ENCODE results near the gene CLEC18A. TPM values are rescaled to one million over a fixed set of nuclear protein-coding genes. Genes with fewer than 3 reads are reported as not detected.
"Not testable (repeated sequence)": the region's sequence is repeated elsewhere in the genome, so short reads cannot be mapped to it uniquely, and the experiment has no call there.

The CLEC18A gene
- total RNA-seq, 1 experiment from 2014 or later, result 0.12 TPM

DNA sequence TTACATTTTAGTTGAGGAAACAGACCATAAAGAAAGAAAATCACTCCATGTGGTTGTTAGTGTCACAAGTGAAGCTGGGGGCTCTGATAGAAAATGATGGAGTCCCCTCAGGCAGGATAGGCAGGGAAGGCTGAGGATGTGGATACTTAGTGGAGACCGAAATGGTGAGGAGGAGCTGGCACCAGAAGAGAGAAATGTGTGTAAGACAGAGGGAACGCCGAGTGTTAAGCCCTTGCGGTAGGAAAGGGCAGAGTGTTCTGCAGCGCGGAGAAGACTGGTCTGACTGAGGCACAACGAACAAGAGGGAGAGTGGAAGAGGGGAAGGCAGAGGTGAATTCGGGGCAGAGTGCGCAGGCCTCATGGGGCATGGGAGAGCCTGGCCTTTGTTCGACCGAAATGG, 61.2 kb downstream of the CLEC18A start:
- not testable (repeated sequence) for H3K4me3 ChIP-seq; H3K27ac ChIP-seq; DNase-seq; H3K36me3 ChIP-seq; H3K27me3 ChIP-seq; H3K4me1 ChIP-seq; H3K9me3 ChIP-seq (replicated peaks)

DNA sequence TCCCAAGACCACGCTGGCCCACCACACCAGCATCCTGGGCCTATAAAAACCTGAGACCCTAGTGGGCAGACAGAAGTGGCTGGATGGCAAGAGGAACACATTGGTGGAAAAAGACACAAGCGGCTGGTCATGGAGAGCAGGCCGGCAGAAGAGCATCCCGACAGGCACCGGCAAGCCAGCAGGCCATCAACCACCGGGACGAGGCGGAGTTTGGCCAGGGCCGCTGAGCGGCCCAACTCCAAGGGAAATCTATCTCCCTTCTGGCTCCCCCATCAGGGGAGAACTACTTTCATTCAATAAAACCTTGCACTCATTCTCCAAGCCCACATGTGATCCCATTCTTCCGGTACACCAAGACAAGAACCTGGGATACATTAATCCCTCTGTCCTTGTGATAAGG, 61.8 kb downstream of the CLEC18A start:
- DNase-seq; H3K27ac ChIP-seq; H3K27me3 ChIP-seq; H3K4me1 ChIP-seq; H3K36me3 ChIP-seq; H3K9me3 ChIP-seq (replicated peaks); H3K4me3 ChIP-seq: not testable (repeated sequence)

Other genes starting within 250 kb of the CLEC18A start
- 13.0 and 14.6 TPM in 2 replicates for gene NQO1, start 224.8 kb upstream of the CLEC18A start, total RNA-seq (2014; rRNA removed; shearing (Covaris generic))
- 23.3 and 27.4 TPM in 2 replicates for gene NOB1, start 196.4 kb upstream of the CLEC18A start, total RNA-seq (2014; rRNA removed; shearing (Covaris generic))
- 10.5 and 12.0 TPM in 2 replicates for gene WWP2, start 189.0 kb upstream of the CLEC18A start, total RNA-seq (2014; rRNA removed; shearing (Covaris generic))
- 19.8 and 21.8 TPM in 2 replicates for gene PDPR, start 163.0 kb downstream of the CLEC18A start, total RNA-seq (2014; rRNA removed; shearing (Covaris generic))
- 0.38 and 1.1 TPM in 2 replicates for gene CLEC18C, start 222.5 kb downstream of the CLEC18A start, total RNA-seq (2014; rRNA removed; shearing (Covaris generic))

Data from SJCRH30 (cell line).